Skeletal muscle cell (primary cell): ENCODE results near the gene HS3ST3B1.

Experiments
- DNase-seq: peaks from one replicate; pipeline ENCODE4 v3.0.0-alpha.2; 2010; ENCODE audit warnings: low read depth
- H3K4me3 ChIP-seq: 2 replicates; pipeline ENCODE4 v1.5.1; 2011; ENCODE audit warnings: low read depth, mild to moderate bottlenecking, control low read depth, low read length, moderate library complexity

HS3ST3B1 gene

GRCh38 chr17:14300575-14301278 lies at the start of gene HS3ST3B1:
TSS of gene HS3ST3B1 (plus strand) at chr17:14301081. CDS start at chr17:14301519, 438 bp downstream.
- H3K4me3 ChIP-seq: peak within 1 kb of the TSS; percentile 93
- peak; percentile 100 for DNase-seq

- no peak overlapping the region for H3K4me3 ChIP-seq
- no peak for DNase-seq
Observed at GRCh38 chr17:14261406-14261805, 39.5 kb upstream of the HS3ST3B1 start.

- no peak overlapping the region for H3K4me3 ChIP-seq
- no peak for DNase-seq
Observed at GRCh38 chr17:14268264-14268663, 32.6 kb upstream of the HS3ST3B1 start.

GRCh38 chr17:14269473-14269872 lies 31.4 kb upstream of the HS3ST3B1 start:
- DNase-seq: no peak
- no peak overlapping the region for H3K4me3 ChIP-seq

DNA sequence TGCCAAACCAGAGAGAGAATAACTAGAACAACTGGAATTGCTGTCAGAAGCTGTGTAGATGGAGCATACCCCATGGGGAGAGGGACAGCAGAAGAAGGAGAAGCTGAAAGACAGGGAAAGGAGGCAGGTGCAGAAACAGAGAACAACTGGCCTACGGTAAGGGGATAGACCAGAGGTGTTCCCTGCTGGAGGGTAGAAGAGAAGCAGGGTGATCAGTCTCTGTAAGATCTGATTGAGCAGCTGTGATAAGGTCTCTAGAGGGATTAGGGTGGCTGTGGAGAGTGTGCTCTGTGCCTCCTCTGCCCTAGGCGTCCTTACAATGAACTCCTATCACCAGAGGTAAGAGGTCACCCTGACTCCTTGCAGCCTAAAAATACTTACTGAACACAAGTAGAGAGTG lies 30.4 kb upstream of the HS3ST3B1 start:
- no peak for DNase-seq
- no peak overlapping the region for H3K4me3 ChIP-seq

- no peak for DNase-seq
- no peak overlapping the region for H3K4me3 ChIP-seq
Observed at GRCh38 chr17:14276535-14277250, 24.2 kb upstream of the HS3ST3B1 start.

GRCh38 chr17:14281530-14281929 lies 19.4 kb upstream of the HS3ST3B1 start:
- DNase-seq: no peak
- no peak overlapping the region for H3K4me3 ChIP-seq

DNA sequence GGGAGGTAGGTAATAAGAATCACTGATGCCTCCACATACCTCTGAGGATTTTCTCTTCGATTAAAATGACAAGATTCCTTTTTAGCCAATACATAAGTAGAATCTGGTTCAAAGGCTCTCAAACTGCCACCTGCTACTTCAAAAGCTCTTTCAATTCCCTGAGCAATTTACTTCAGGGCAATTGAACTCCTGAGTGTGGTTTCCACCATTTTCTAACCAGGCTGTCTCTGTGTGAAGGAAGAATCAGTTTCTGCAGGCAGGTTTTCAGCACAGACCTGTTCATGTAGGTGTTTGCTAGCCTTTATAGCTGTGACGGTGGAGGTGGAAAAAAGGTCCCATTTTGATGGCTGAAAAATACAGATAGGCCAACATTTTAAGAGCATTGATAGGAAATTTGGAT lies 18.2 kb upstream of the HS3ST3B1 start:
- no peak overlapping the region for H3K4me3 ChIP-seq
- DNase-seq: no peak

DNA sequence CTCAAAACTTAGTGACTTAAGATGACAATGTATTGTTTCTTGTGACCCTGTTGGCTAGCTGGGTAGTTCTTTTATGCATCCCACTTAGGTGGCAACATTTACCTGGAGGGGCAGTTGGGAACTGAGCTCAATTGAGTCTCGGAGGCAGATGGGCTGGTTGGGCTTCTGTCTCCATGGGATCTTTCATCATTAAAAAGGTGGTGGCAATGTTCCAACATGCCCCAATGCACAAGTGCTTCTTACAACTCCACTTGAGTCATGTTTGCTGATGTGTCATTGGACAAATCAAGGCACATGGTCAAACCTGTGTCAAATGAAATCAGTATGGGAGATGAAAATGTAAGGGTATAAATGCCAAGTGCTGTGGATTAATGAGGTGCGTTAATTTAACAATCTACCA lies 11.7 kb upstream of the HS3ST3B1 start:
- no peak overlapping the region for H3K4me3 ChIP-seq
- no peak for DNase-seq

- H3K4me3 ChIP-seq: no peak overlapping the region
- DNase-seq: no peak
Observed at GRCh38 chr17:14294876-14295275, 6.0 kb upstream of the HS3ST3B1 start.

- no peak for DNase-seq
- no peak overlapping the region for H3K4me3 ChIP-seq
Observed at GRCh38 chr17:14295676-14296075, 5.2 kb upstream of the HS3ST3B1 start.

- DNase-seq: no peak
- no peak overlapping the region for H3K4me3 ChIP-seq
Observed at GRCh38 chr17:14296166-14296910, 4.5 kb upstream of the HS3ST3B1 start.

GRCh38 chr17:14297161-14297851 lies 3.6 kb upstream of the HS3ST3B1 start:
- peak overlapping the region; percentile 48 for H3K4me3 ChIP-seq
- DNase-seq: no peak

- DNase-seq: no peak
- H3K4me3 ChIP-seq: peak overlapping the region; percentile 11
Observed at GRCh38 chr17:14298221-14298946, 2.5 kb upstream of the HS3ST3B1 start.

DNA sequence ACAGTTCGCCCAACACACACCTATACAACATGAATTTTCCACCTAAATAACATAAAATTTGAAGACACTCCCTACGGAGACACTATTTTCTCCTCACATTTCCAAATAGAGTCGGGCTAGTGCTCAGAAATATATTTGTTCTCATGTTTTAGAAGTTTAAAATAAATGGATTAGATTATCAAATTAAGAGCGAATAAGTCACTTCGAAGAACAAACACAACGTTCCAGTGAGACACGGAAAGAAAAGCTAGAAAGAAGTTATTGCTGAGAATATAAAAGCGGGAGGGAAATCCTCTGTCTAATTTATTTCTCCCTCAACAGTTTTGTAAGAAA lies 2.0 kb upstream of the HS3ST3B1 start:
- peak overlapping the region; percentile 93 for H3K4me3 ChIP-seq
- no peak for DNase-seq

GRCh38 chr17:14299280-14300141 lies 1.4 kb upstream of the HS3ST3B1 start:
- H3K4me3 ChIP-seq: peak overlapping the region; percentile 93
- DNase-seq: no peak

DNA sequence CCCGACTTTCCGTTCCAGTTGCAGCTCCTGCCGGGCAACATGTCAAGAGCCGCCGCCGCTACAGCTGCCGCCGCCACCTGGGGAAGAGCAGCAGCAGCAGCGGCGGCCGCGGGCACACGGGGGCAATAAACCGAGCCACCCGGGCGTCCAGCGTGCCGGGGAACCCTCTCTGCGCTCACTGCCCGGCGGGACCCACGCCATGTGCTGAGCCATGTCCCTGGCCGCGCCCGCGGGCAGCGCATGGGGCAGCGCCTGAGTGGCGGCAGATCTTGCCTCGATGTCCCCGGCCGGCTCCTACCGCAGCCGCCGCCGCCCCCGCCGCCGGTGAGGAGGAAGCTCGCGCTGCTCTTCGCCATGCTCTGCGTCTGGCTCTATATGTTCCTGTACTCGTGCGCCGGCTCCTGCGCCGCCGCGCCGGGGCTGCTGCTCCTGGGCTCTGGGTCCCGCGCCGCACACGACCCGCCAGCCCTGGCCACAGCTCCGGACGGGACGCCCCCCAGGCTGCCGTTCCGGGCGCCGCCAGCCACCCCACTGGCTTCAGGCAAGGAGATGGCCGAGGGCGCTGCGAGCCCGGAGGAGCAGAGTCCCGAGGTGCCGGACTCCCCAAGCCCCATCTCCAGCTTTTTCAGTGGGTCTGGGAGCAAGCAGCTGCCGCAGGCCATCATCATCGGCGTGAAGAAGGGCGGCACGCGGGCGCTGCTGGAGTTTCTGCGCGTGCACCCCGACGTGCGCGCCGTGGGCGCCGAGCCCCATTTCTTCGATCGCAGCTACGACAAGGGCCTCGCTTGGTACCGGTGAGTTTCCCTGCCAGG lies 604 bp downstream of the HS3ST3B1 start:
- no peak for DNase-seq
- peak overlapping the region; percentile 93 for H3K4me3 ChIP-seq

DNA sequence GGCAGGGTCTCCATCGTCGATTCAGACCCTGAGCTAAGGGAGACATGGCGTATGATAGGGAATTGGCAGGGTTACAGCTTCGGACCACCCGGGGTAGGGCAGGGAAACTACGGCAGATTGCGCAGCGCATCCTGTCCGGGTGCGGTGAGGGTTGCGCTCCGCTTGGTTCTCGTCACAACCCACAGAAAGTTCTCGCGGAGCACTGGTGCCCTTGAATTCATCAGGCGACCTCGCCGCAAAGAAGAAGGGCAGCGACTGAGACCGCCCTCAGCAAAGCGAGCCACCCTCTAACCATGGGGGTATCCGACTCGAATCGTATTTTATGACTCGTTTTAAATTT lies 1.2 kb downstream of the HS3ST3B1 start:
- no peak for DNase-seq
- H3K4me3 ChIP-seq: peak overlapping the region; percentile 93
